Lower leg skin (tissue), 3 donors: ENCODE measurements around the gene EVA1A.

Experiments used
- POLR2A ChIP-seq, 2 donors: fragments of 450-650 bp; IDR thresholded peaks; one replicate each; pipeline ENCODE4 v1.6.1; 2016 to 2017; ENCODE audit warnings: antibody characterized with exemption in 2 of 2, mild to moderate bottlenecking in 1 of 2, moderate library complexity in 1 of 2
- TF ChIP-seq, protein P1 (sequence below), 3 donors: fragments of 450-650 bp; IDR thresholded peaks; one replicate each; pipeline ENCODE4 v1.5.1; 2016; ENCODE audit warnings: antibody characterized with exemption in 3 of 3, mild to moderate bottlenecking in 3 of 3, moderate library complexity in 2 of 3

GRCh38 chr2:75580156-75580555 is 19.4 kb upstream of the EVA1A start:
- TF ChIP-seq, protein P1, sequence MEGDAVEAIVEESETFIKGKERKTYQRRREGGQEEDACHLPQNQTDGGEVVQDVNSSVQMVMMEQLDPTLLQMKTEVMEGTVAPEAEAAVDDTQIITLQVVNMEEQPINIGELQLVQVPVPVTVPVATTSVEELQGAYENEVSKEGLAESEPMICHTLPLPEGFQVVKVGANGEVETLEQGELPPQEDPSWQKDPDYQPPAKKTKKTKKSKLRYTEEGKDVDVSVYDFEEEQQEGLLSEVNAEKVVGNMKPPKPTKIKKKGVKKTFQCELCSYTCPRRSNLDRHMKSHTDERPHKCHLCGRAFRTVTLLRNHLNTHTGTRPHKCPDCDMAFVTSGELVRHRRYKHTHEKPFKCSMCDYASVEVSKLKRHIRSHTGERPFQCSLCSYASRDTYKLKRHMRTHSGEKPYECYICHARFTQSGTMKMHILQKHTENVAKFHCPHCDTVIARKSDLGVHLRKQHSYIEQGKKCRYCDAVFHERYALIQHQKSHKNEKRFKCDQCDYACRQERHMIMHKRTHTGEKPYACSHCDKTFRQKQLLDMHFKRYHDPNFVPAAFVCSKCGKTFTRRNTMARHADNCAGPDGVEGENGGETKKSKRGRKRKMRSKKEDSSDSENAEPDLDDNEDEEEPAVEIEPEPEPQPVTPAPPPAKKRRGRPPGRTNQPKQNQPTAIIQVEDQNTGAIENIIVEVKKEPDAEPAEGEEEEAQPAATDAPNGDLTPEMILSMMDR (IDR thresholded peaks at IDR 0.05): no peak
- no peak for TF ChIP-seq POLR2A (IDR thresholded peaks at IDR 0.05)
